ENCODE results near the gene DLG5.

Gene DLG5

GRCh38 chr10:77865580-77866324 is 60.8 kb downstream of the DLG5 start:
- no peak overlapping the region for H3K4me2 ChIP-seq (ENCODE audit: low read depth, low read length, poor library complexity, severe bottlenecking)
- H4K20me1 ChIP-seq (ENCODE audit: insufficient read depth, low read length, poor library complexity, severe bottlenecking), result no peaks in the 10 kb centered on the region
- no peaks in the 10 kb centered on the region for H3F3A ChIP-seq (ENCODE audit: low read depth)
- TF ChIP-seq EZH2phosphoT487 (IDR thresholded peaks at IDR 0.05; ENCODE audit: borderline replicate concordance) (no peak), CTCF (conservative IDR thresholded peaks at IDR 0.05; ENCODE audit: low read length) (no peak)
- no peak overlapping the region for H3K9ac ChIP-seq (ENCODE audit: low read depth, low read length, poor library complexity, severe bottlenecking)
- H3K4me1 ChIP-seq (ENCODE audit: insufficient read depth, low read length, poor library complexity, severe bottlenecking), result no peaks in the 10 kb centered on the region
- H3K9me2 ChIP-seq (replicated peaks; ENCODE audit: low read depth, low read length), result no peaks in the 10 kb centered on the region
- peaks cover 33% of the 10 kb centered on the region; the same call in 1 of the 2 replicates for H3K36me3 ChIP-seq (ENCODE audit: insufficient read depth, low read length)
- H3K4me3 ChIP-seq (ENCODE audit: low read length, poor library complexity, severe bottlenecking), result no peak overlapping the region
- H3K27me3 ChIP-seq (ENCODE audit: insufficient read depth, low read length, poor library complexity, severe bottlenecking), result no peaks in the 10 kb centered on the region
- no peaks in the 10 kb centered on the region for H3K9me3 ChIP-seq (ENCODE audit: insufficient read depth, low read depth, low read length)
- no peak overlapping the region for H2AFZ ChIP-seq (ENCODE audit: low read length)
- H3K79me2 ChIP-seq (ENCODE audit: insufficient read depth, low read length), result no peaks in the 10 kb centered on the region; the same call in 1 of the 2 replicates

GRCh38 chr10:77864151-77864851 is 62.3 kb downstream of the DLG5 start:
- H3K27me3 ChIP-seq (ENCODE audit: insufficient read depth, low read length, poor library complexity, severe bottlenecking), result no peaks in the 10 kb centered on the region
- no peak overlapping the region for H2AFZ ChIP-seq (ENCODE audit: low read length)
- H3K4me3 ChIP-seq (ENCODE audit: low read length, poor library complexity, severe bottlenecking), result no peak overlapping the region
- H3K4me1 ChIP-seq (ENCODE audit: insufficient read depth, low read length, poor library complexity, severe bottlenecking), result no peaks in the 10 kb centered on the region
- no peaks in the 10 kb centered on the region for H3K9me3 ChIP-seq (ENCODE audit: insufficient read depth, low read depth, low read length)
- no peaks in the 10 kb centered on the region for H3K79me2 ChIP-seq (ENCODE audit: insufficient read depth, low read length)
- H3K9ac ChIP-seq (ENCODE audit: low read depth, low read length, poor library complexity, severe bottlenecking), result no peak overlapping the region
- H4K20me1 ChIP-seq (ENCODE audit: insufficient read depth, low read length, poor library complexity, severe bottlenecking), result no peaks in the 10 kb centered on the region
- no peaks in the 10 kb centered on the region for H3K9me2 ChIP-seq (replicated peaks; ENCODE audit: low read depth, low read length)
- H3K36me3 ChIP-seq (ENCODE audit: insufficient read depth, low read length), result peaks cover 33% of the 10 kb centered on the region; the same call in 1 of the 2 replicates
- H3F3A ChIP-seq (ENCODE audit: low read depth), result no peaks in the 10 kb centered on the region
- H3K4me2 ChIP-seq (ENCODE audit: low read depth, low read length, poor library complexity, severe bottlenecking), result no peak overlapping the region
- TF ChIP-seq CTCF (conservative IDR thresholded peaks at IDR 0.05; ENCODE audit: low read length) (no peak), EZH2phosphoT487 (IDR thresholded peaks at IDR 0.05; ENCODE audit: borderline replicate concordance) (no peak)

GRCh38 chr10:77863446-77863845 is 63.1 kb downstream of the DLG5 start:
- peaks cover 31% of the 10 kb centered on the region; the same call in 1 of the 2 replicates for H3K36me3 ChIP-seq (ENCODE audit: insufficient read depth, low read length)

More at GRCh38 chr10:77863446-77863845, 63.1 kb downstream of the DLG5 start:
- no peaks in the 10 kb centered on the region for H3K9me3 ChIP-seq (ENCODE audit: insufficient read depth, low read depth, low read length)
- no peaks in the 10 kb centered on the region for H3K79me2 ChIP-seq (ENCODE audit: insufficient read depth, low read length)
- no peak overlapping the region for H3K9ac ChIP-seq (ENCODE audit: low read depth, low read length, poor library complexity, severe bottlenecking)
- no peaks in the 10 kb centered on the region for H4K20me1 ChIP-seq (ENCODE audit: insufficient read depth, low read length, poor library complexity, severe bottlenecking)
- H3K9me2 ChIP-seq (replicated peaks; ENCODE audit: low read depth, low read length), result no peaks in the 10 kb centered on the region
- H3K4me3 ChIP-seq (ENCODE audit: low read length, poor library complexity, severe bottlenecking), result no peak overlapping the region
- no peak overlapping the region for H2AFZ ChIP-seq (ENCODE audit: low read length)
- H3K27me3 ChIP-seq (ENCODE audit: insufficient read depth, low read length, poor library complexity, severe bottlenecking), result no peaks in the 10 kb centered on the region
- no peak overlapping the region for H3K4me2 ChIP-seq (ENCODE audit: low read depth, low read length, poor library complexity, severe bottlenecking)
- no peaks in the 10 kb centered on the region for H3K4me1 ChIP-seq (ENCODE audit: insufficient read depth, low read length, poor library complexity, severe bottlenecking)
- H3F3A ChIP-seq (ENCODE audit: low read depth), result no peaks in the 10 kb centered on the region
- TF ChIP-seq CTCF (conservative IDR thresholded peaks at IDR 0.05; ENCODE audit: low read length), result no peak
- TF ChIP-seq EZH2phosphoT487 (IDR thresholded peaks at IDR 0.05; ENCODE audit: borderline replicate concordance), result no peak

Measured in Loucy (cell line).